Hypothalamus (tissue), 51 donors: Measurements from ENCODE around the gene ACD.

ENCODE experiments used
- DNase-seq, 51 donors: peaks; one replicate each; lab custom pipeline; 2025; lab: John Stamatoyannopoulos, UW

The ACD gene

GRCh38 chr16:67676516-67676915 lies 16.5 kb upstream of the ACD start:
- DNase-seq, result no peak

- DNase-seq, result no peak
Measured at GRCh38 chr16:67675999-67676398, 15.9 kb upstream of the ACD start.

GRCh38 chr16:67675579-67675935 lies 15.5 kb upstream of the ACD start:
- DNase-seq, result no peak

- DNase-seq, result no peak
Measured at GRCh38 chr16:67674851-67675578, 15.0 kb upstream of the ACD start.

GRCh38 chr16:67673712-67674580 lies 13.9 kb upstream of the ACD start:
- DNase-seq, result peak in 18 of 51 donors; percentile 10 to 43 (median 26)

- DNase-seq, result peak in 33 of 51 donors; percentile 9 to 72 (median 38)
Measured at GRCh38 chr16:67672739-67673662, 12.9 kb upstream of the ACD start.

GRCh38 chr16:67672306-67672705 lies 12.2 kb upstream of the ACD start:
- DNase-seq, result no peak

GRCh38 chr16:67669499-67670101 lies 9.5 kb upstream of the ACD start:
- DNase-seq, result no peak

- no peak for DNase-seq
Measured at GRCh38 chr16:67668495-67669157, 8.6 kb upstream of the ACD start.

GRCh38 chr16:67667817-67668494 lies 7.9 kb upstream of the ACD start:
- DNase-seq, result peak in 50 of 51 donors; percentile 11 to 93 (median 75)

- DNase-seq, result no peak
Measured at GRCh38 chr16:67667453-67667816, 7.4 kb upstream of the ACD start.

- DNase-seq, result peak in 49 of 51 donors; percentile 5 to 87 (median 73)
Measured at GRCh38 chr16:67666559-67667452, 6.7 kb upstream of the ACD start, which contains the start of the genes C16orf86 and ENKD1. Gene C16orf86 (plus strand): TSS chr16:67666814. CDS start chr16:67666971, 157 bp downstream. Gene ENKD1 (minus strand): TSS chr16:67666750. CDS start chr16:67666442, 308 bp downstream.

- peak in 3 of 51 donors; percentile 17 to 26 (median 18) for DNase-seq
Measured at GRCh38 chr16:67666032-67666551, 6.0 kb upstream of the ACD start.

GRCh38 chr16:67665598-67665997 lies 5.5 kb upstream of the ACD start:
- no peak for DNase-seq

GRCh38 chr16:67664871-67665270 lies 4.8 kb upstream of the ACD start:
- DNase-seq, result no peak

- DNase-seq, result no peak
Measured at GRCh38 chr16:67664258-67664657, 4.2 kb upstream of the ACD start.

- DNase-seq, result no peak
Measured at GRCh38 chr16:67663877-67664222, 3.8 kb upstream of the ACD start.
